ENCODE data around the gene PIAS2.

DNA sequence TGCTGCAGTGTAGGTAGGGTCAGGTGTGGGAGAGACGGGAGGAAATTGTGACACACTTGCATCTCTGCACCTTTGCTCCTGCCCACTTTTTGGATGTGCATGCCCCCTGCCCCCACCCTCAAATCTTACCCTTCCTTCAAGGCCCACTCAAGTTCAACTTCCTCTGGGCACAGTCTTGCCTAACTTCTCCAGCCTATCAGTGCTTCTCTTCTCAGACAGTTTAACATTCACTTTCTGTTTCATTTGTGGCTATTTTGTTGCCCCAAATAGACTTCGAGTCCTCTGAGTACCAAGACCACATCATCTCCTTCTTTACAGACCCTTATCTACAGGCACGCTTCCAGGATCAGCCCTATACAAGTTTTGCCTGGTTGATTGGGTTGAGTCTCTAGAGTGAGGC, 163.1 kb downstream of the PIAS2 start:
- no peak for TF ChIP-seq POLR2A (IDR thresholded peaks at IDR 0.05; ENCODE audit: low read depth, low read length)
- no peak for TF ChIP-seq POLR2AphosphoS5 (IDR thresholded peaks at IDR 0.05; ENCODE audit: low read depth, low read length)
- no peak for TF ChIP-seq PAX5 (IDR thresholded peaks at IDR 0.05; ENCODE audit: insufficient read depth, low read length, severe bottlenecking)
- no peak for TF ChIP-seq TAF1 (IDR thresholded peaks at IDR 0.05; ENCODE audit: low read depth, low read length)
- no peak for TF ChIP-seq SPI1 (IDR thresholded peaks at IDR 0.05; ENCODE audit: low read depth, low read length)
- no peak for TF ChIP-seq POU2F2 (IDR thresholded peaks at IDR 0.05; ENCODE audit: low read depth, low read length)

All from GM12891 (cell line).